ENCODE results near the gene TNFSF8. TPM values are rescaled to one million over a fixed set of nuclear protein-coding genes. Genes with fewer than 3 reads are reported as not detected.
A peak's percentile ranks its signal among the peaks of the same experiment; 100 is the strongest.

Gene TNFSF8
- polyA plus RNA-seq, 1 of the 3 experiments (the other 2 are of a cell fraction) = not detected

DNA sequence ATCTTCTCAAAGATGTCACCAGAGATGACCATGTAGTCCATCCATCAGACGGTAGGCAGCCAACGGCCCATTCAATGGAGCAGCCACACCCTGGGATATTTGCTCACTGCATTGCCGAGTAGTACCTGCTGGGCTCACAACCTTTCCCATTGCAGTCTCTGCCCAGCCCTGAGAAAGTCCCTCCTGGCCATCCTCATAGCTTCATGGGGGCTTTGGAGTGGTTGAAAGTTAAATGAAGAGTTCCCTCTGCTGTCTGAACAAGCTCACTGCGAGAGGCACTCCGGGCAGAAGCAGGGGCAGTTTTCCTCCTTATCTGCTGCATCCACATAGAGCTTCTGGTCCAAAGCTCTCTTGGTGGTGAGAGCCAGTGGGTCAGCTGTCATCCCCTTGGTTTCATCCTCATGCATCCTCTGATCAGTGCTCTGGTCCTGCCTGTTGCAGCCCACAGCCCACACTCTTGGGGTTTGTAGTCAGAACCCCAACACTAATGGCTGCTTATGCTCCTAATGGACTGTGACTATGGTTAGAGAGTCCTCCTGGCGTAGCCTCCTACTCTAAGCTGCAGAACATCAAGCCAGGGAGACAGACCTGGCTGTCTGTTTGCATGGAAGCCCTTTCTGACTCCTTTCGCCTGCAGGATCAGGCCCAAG is 23.3 kb downstream of the TNFSF8 start:
- Histone ChIP-seq H3K9ac (no peak overlapping the region; the same call in 1 of the 2 replicates), H3K9me3 (no peaks in the 10 kb centered on the region), H3K79me2 (ENCODE audit: insufficient read depth) (no peaks in the 10 kb centered on the region), H3K36me3 (replicated peaks in 1 of 2; ENCODE audit: control insufficient read depth in 1 of 2, insufficient read depth in 2 of 2, low read length in 1 of 2) (no peaks in the 10 kb centered on the region), H2AFZ (ENCODE audit: low read depth) (no peak overlapping the region), H3K27ac (ENCODE audit: low read depth in 2 of 2, low read length in 1 of 2) (no peak overlapping the region), H3K27me3 (ENCODE audit: insufficient read depth) (no peaks in the 10 kb centered on the region), H3K9me2 (no peaks in the 10 kb centered on the region), H3F3A (replicated peaks; ENCODE audit: insufficient read depth) (peaks cover 6% of the 10 kb centered on the region), H4K20me1 (ENCODE audit: insufficient read depth) (no peaks in the 10 kb centered on the region), H3K4me2 (peak overlapping the region; percentile 56), H3K4me1 (ENCODE audit: control insufficient read depth in 1 of 2, insufficient read depth in 2 of 2, low read depth in 1 of 2, low read length in 1 of 2) (peaks cover 7 to 38% of the 10 kb centered on the region in 2 experiments), H3K4me3 (ENCODE audit: low read depth in 2 of 2, low read length in 1 of 2) (no peak overlapping the region; a peak in 1 of 4 replicates)
- DNase-seq = peak; percentile 45
- CTCF ChIA-PET = interaction anchor here (0.6 to 4.5 kb wide), 25 partner anchors 11 to 651 kb away, joined by 3 to 25 read pairs (median 4); partner anchors contain the start of gene TEX48
- TF ChIP-seq, protein P1, sequence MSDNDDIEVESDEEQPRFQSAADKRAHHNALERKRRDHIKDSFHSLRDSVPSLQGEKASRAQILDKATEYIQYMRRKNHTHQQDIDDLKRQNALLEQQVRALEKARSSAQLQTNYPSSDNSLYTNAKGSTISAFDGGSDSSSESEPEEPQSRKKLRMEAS (IDR thresholded peaks at IDR 0.05; ENCODE audit: low read depth) = no peak
- TF ChIP-seq TEAD4 (IDR thresholded peaks at IDR 0.05; ENCODE audit: borderline replicate concordance, insufficient read depth) (no peak), SMC3 (IDR thresholded peaks at IDR 0.05; ENCODE audit: low read depth, low read length) (peak; percentile 94), RAD21 (IDR thresholded peaks at IDR 0.05; ENCODE audit: low read length) (peak; percentile 80), FOXM1 (IDR thresholded peaks at IDR 0.05; ENCODE audit: low read depth) (no peak)
- TF ChIP-seq, protein P2, sequence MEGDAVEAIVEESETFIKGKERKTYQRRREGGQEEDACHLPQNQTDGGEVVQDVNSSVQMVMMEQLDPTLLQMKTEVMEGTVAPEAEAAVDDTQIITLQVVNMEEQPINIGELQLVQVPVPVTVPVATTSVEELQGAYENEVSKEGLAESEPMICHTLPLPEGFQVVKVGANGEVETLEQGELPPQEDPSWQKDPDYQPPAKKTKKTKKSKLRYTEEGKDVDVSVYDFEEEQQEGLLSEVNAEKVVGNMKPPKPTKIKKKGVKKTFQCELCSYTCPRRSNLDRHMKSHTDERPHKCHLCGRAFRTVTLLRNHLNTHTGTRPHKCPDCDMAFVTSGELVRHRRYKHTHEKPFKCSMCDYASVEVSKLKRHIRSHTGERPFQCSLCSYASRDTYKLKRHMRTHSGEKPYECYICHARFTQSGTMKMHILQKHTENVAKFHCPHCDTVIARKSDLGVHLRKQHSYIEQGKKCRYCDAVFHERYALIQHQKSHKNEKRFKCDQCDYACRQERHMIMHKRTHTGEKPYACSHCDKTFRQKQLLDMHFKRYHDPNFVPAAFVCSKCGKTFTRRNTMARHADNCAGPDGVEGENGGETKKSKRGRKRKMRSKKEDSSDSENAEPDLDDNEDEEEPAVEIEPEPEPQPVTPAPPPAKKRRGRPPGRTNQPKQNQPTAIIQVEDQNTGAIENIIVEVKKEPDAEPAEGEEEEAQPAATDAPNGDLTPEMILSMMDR (IDR thresholded peaks at IDR 0.05) = peak; percentile 81
- POLR2A ChIA-PET = no interaction called here
- 60% methylated on average over 6 of the region's 7 CpGs for WGBS (ENCODE audit: low lambda C conversion rate)

DNA sequence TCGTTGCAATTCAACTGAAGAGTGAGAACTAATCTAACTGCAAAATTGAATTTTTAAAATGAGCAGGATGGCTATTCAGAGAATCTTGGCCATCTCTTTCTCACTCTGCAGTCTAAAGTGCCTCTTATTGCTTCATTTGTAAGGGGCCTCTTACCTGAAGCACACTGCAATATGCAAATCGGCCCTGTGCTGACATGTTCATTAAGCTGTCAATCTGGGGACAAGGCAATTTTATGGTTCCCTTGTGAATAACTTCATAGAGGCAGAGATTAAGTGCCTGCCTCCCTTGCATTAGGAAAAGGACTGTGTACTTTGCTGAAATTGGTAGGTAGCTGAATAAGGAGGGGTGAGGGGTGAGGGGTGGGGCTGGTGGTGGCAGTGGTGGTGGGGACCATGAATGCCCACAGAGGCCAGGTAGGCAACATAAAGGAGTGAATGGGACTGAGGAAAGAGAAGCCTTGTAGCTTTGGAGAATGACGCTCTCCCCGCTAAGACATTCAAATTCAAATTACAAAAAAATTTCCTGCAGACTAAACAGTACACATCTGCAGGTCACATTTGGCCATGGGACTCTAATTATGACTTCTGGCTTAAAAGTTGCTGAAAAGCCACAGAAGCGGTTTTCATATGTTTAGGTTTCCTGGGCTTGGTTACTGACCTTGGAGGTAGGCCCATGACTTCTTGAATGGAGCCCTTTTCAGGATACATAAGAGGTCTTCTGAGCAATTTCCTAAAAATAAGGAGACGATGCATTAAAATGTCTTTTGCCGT is 25.0 kb downstream of the TNFSF8 start:
- no peaks in the 10 kb centered on the region for H3K9me3 ChIP-seq
- WGBS (ENCODE audit: low lambda C conversion rate) = 77% methylated on average over 7 of the region's 7 CpGs
- no peaks in the 10 kb centered on the region for H4K20me1 ChIP-seq (ENCODE audit: insufficient read depth)
- H2AFZ ChIP-seq (ENCODE audit: low read depth) = no peak overlapping the region
- H3K4me3 ChIP-seq (ENCODE audit: low read depth in 2 of 2, low read length in 1 of 2) = no peak overlapping the region
- ChIA-PET CTCF (interaction anchor here (1.2 to 4.5 kb wide), 8 partner anchors 9 to 620 kb away, joined by 3 to 25 read pairs (median 9); partner anchors contain the start of gene TEX48), POLR2A (no interaction called here)
- H3K4me2 ChIP-seq = no peak overlapping the region
- no peak overlapping the region for H3K27ac ChIP-seq (ENCODE audit: low read depth in 2 of 2, low read length in 1 of 2)
- H3K36me3 ChIP-seq (replicated peaks in 1 of 2; ENCODE audit: control insufficient read depth in 1 of 2, insufficient read depth in 2 of 2, low read length in 1 of 2) = no peaks in the 10 kb centered on the region
- no peak overlapping the region for H3K9ac ChIP-seq
- H3K79me2 ChIP-seq (ENCODE audit: insufficient read depth) = no peaks in the 10 kb centered on the region
- TF ChIP-seq GATA2 (CRISPR knock-in tag; IDR thresholded peaks at IDR 0.05) (no peak), POLR2AphosphoS5 (IDR thresholded peaks at IDR 0.05; ENCODE audit: low read depth, low read length) (no peak), NRF1 (IDR thresholded peaks at IDR 0.05; ENCODE audit: low read depth, low read length) (no peak), TEAD4 (IDR thresholded peaks at IDR 0.05; ENCODE audit: borderline replicate concordance, insufficient read depth) (no peak), FOSL2 (IDR thresholded peaks at IDR 0.05; ENCODE audit: borderline replicate concordance, low read depth) (no peak), TAF1 (IDR thresholded peaks at IDR 0.05; ENCODE audit: borderline replicate concordance, low read depth, low read length) (no peak), JUND (IDR thresholded peaks at IDR 0.05) (no peak), RXRA (IDR thresholded peaks at IDR 0.05; ENCODE audit: borderline replicate concordance, low read depth) (no peak)
- TF ChIP-seq, protein P3, sequence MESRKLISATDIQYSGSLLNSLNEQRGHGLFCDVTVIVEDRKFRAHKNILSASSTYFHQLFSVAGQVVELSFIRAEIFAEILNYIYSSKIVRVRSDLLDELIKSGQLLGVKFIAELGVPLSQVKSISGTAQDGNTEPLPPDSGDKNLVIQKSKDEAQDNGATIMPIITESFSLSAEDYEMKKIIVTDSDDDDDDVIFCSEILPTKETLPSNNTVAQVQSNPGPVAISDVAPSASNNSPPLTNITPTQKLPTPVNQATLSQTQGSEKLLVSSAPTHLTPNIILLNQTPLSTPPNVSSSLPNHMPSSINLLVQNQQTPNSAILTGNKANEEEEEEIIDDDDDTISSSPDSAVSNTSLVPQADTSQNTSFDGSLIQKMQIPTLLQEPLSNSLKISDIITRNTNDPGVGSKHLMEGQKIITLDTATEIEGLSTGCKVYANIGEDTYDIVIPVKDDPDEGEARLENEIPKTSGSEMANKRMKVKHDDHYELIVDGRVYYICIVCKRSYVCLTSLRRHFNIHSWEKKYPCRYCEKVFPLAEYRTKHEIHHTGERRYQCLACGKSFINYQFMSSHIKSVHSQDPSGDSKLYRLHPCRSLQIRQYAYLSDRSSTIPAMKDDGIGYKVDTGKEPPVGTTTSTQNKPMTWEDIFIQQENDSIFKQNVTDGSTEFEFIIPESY (IDR thresholded peaks at IDR 0.05; ENCODE audit: borderline replicate concordance, low read depth) = no peak
- TF ChIP-seq, protein P4, sequence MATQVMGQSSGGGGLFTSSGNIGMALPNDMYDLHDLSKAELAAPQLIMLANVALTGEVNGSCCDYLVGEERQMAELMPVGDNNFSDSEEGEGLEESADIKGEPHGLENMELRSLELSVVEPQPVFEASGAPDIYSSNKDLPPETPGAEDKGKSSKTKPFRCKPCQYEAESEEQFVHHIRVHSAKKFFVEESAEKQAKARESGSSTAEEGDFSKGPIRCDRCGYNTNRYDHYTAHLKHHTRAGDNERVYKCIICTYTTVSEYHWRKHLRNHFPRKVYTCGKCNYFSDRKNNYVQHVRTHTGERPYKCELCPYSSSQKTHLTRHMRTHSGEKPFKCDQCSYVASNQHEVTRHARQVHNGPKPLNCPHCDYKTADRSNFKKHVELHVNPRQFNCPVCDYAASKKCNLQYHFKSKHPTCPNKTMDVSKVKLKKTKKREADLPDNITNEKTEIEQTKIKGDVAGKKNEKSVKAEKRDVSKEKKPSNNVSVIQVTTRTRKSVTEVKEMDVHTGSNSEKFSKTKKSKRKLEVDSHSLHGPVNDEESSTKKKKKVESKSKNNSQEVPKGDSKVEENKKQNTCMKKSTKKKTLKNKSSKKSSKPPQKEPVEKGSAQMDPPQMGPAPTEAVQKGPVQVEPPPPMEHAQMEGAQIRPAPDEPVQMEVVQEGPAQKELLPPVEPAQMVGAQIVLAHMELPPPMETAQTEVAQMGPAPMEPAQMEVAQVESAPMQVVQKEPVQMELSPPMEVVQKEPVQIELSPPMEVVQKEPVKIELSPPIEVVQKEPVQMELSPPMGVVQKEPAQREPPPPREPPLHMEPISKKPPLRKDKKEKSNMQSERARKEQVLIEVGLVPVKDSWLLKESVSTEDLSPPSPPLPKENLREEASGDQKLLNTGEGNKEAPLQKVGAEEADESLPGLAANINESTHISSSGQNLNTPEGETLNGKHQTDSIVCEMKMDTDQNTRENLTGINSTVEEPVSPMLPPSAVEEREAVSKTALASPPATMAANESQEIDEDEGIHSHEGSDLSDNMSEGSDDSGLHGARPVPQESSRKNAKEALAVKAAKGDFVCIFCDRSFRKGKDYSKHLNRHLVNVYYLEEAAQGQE (IDR thresholded peaks at IDR 0.05; ENCODE audit: low read depth, low read length) = no peak
- peaks cover 7 to 46% of the 10 kb centered on the region in 2 experiments for H3K4me1 ChIP-seq (ENCODE audit: control insufficient read depth in 1 of 2, insufficient read depth in 2 of 2, low read depth in 1 of 2, low read length in 1 of 2)
- no peaks in the 10 kb centered on the region for H3K9me2 ChIP-seq
- peaks cover 23% of the 10 kb centered on the region for H3F3A ChIP-seq (replicated peaks; ENCODE audit: insufficient read depth)
- DNase-seq = no peak
- no peaks in the 10 kb centered on the region for H3K27me3 ChIP-seq (ENCODE audit: insufficient read depth)

All from SK-N-SH (cell line).